GM10248 (cell line): ENCODE measurements around the gene ASB12.
"Not testable (repeated sequence)": the region's sequence is repeated elsewhere in the genome, so short reads cannot be mapped to it uniquely, and the experiment has no call there.

Experiments used
- CTCF ChIA-PET: fragments of 300-600 bp; sonication (Branson Sonifier 250); formaldehyde crosslinking; extraction: SDS; loops from one replicate; lab custom pipeline; 2021; ENCODE audit warnings: antibody characterized with exemption; lab: Yijun Ruan, JAX
- POLR2A ChIA-PET: fragments of 350-650 bp; sonication (Branson Sonifier 250); formaldehyde crosslinking; extraction: SDS; loops from one replicate; lab custom pipeline; 2020; ENCODE audit warnings: antibody characterized with exemption; lab: Yijun Ruan, JAX
- DNase-seq: peaks from one replicate; pipeline ENCODE4 v3.0.0; 2012; ENCODE audit errors: extremely low spot score
- TF ChIP-seq, protein P1 (sequence below): IDR thresholded peaks from 2 replicates; pipeline ENCODE4 v1.5.1; 2012; ENCODE audit warnings: mild to moderate bottlenecking, low read depth; ENCODE audit errors: extremely low read depth, missing control alignments, control extremely low read depth

ASB12 gene, protein sequence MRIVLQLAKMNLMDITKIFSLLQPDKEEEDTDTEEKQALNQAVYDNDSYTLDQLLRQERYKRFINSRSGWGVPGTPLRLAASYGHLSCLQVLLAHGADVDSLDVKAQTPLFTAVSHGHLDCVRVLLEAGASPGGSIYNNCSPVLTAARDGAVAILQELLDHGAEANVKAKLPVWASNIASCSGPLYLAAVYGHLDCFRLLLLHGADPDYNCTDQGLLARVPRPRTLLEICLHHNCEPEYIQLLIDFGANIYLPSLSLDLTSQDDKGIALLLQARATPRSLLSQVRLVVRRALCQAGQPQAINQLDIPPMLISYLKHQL

DNA sequence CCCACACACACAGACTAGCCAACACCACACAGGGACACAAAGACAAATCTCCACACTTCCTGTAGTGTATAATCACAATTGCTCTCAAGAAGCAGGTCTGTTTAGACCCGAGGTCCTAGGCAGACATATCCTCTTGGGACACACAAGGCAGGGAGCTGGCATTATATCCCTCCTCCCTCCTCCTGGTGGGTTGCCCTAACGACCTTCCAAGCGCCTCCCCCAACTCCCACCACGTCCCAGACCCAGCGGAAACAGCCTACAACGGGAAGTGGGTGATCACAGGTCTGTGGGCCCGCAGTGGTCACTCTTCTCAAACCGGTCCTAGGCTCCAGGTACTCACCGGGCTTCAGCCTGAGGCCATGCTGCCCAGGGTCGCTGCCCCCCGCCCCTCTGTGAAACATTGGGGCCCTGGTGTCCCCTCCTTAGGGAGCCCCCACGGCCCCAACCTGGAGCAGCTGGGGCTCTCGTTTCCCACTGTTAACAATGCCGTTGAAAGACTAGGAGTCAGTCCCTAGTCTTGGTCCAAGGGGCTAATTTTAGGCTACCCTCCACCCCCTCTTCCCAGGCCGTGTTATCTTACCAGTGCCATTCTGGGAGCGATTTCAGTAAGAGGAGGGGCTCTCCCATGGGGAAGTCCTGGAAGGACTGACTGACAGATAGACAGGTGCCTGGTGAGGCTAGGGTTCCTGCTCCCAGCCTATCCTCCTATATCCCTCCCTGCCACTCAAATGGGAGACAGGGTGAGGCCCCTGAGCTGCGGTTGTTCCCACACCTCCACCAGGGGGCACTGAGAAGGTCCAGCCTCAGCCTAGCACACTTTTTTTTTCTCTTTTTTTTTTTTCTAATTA lies at the start of gene ASB12:
Gene ASB12, minus strand, starts transcription at position 485 of the 848 bp plus-strand sequence. CDS start 4,957 bp downstream, outside the sequence.
- ChIA-PET CTCF (no interaction called here), POLR2A (no interaction called here)
- no peak for DNase-seq
- TF ChIP-seq, protein P1, sequence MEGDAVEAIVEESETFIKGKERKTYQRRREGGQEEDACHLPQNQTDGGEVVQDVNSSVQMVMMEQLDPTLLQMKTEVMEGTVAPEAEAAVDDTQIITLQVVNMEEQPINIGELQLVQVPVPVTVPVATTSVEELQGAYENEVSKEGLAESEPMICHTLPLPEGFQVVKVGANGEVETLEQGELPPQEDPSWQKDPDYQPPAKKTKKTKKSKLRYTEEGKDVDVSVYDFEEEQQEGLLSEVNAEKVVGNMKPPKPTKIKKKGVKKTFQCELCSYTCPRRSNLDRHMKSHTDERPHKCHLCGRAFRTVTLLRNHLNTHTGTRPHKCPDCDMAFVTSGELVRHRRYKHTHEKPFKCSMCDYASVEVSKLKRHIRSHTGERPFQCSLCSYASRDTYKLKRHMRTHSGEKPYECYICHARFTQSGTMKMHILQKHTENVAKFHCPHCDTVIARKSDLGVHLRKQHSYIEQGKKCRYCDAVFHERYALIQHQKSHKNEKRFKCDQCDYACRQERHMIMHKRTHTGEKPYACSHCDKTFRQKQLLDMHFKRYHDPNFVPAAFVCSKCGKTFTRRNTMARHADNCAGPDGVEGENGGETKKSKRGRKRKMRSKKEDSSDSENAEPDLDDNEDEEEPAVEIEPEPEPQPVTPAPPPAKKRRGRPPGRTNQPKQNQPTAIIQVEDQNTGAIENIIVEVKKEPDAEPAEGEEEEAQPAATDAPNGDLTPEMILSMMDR, result no peak

DNA sequence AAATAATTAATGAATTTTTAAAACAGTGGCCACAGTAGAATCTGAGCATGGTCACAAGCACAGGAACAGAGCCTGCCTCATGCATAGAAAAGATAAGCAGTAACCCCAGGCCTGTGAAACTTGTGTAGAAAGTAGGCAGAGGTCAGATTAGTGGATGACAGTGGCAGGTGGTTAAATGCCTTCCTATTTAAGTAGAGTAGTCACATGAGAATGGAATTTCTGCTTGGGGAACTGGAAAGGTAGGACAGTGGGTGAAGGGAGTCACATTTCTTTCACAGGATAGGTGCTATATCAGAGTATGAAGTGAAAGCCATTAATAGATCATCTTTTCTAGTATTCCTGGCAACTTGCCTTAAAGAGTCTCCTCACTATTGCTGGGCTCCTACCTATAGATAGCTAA lies 34.9 kb upstream of the ASB12 start:
- ChIA-PET CTCF (no interaction called here), POLR2A (no interaction called here)
- DNase-seq, result no peak
- TF ChIP-seq, protein P1, result no peak

DNA sequence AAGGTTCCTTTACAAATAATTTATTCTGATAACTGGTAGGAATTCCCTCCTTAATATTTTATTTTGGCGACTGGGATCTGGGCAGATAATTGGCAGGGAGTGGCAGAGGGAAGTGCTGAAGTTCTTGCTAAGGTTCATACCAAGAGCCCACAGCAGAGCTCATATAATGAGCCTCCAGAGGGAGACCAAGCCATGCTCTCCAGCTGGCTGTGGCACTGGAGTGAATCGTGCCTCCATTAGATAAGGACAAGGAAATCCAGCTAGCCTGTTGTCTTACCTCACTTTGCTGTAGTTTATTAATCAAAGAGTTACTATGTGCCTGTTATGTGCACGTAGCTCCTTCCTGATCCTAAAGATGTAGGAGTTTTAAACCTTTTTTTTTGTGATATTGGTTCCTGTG lies 1.3 kb downstream of the ASB12 start:
- ChIA-PET CTCF (no interaction called here), POLR2A (no interaction called here)
- DNase-seq, result no peak
- TF ChIP-seq, protein P1, result no peak

DNA sequence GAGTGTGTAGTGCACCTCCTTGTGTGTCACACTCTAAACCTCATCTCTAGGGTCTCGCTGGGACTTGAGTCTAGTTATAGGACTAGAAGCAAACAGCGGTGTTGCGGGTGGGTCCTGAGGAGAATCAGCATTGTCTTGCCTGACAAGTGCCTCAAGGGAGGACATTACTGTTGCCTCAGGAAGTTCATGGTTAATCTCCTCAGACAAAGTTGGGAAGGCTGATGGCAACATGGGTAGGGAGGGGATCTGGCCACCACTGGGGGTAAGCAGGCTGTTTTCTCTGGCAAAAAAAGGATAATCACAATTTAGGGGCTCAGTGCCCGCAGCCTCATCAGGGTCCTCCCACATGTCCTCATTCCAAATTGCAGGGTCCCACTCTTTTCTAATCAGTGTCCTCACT lies 12.4 kb downstream of the ASB12 start:
- ChIA-PET CTCF (no interaction called here), POLR2A (no interaction called here)
- TF ChIP-seq, protein P1, result no peak

DNA sequence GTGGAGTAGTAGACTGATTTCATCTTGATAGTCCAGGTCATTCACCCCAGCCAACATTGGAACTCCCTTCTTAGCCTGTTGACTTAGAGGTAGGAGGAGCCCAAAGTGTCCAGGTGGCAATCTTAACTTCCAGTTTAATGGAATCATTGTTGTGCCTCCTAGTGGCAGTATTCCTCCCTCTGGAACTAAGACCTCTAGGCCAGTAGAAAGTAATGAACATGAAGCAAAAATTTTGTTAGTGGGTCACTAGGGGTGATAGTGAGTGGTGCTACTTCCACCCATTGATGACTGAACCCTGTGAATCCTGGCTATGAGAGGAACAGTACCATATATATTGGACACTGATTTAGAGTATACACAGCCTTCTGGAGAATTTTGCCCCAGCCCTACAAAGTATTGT lies 16.4 kb downstream of the ASB12 start:
- POLR2A ChIA-PET, CTCF ChIA-PET, DNase-seq: not testable (repeated sequence)

More for the DNA sequence above, 12.4 kb downstream of the ASB12 start:
- DNase-seq, result no peak

DNA sequence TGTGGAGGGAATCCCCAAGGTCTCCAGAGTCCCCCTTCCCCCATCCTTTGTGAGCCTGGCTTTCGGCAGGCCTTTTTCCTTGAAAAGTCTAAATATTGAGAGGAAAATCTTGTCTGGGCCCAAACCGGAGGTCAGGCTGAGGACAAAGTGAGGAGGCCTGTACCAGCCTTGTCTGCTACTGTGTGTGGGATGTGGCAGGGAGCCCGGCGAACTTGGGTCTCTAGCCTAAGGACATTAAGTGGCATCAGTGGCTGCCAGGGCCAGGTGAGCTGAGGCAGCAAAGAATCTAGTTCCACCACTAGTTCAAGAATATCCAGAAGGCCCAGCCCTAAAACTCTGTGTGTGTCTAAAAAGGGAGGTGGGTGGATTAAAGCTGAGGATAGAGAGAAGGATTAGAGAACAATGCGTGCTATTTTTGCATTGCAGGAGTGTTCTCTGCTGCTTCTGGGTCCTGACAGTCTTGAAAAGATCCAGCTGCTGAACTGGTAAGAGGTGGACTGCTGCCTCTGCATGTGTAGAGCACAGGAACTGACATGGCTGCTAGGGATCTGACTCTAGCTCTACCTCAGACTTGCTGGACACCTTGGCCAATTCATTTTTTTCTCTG lies 23.7 kb downstream of the ASB12 start:
- ChIA-PET POLR2A (no interaction called here), CTCF (no interaction called here)
- DNase-seq, result no peak
- TF ChIP-seq, protein P1, result no peak
